EH (cell line): ENCODE data around the gene FARS2.

Experiments used
- DNase-seq: peaks from one replicate; pipeline ENCODE4 v3.0.0-alpha.2; 2015; ENCODE audit warnings: low read depth

The FARS2 gene

GRCh38 chr6:5378331-5378730 is 117.0 kb downstream of the FARS2 start:
- DNase-seq = no peak

- peak; percentile 52 for DNase-seq
Measured at GRCh38 chr6:5379647-5380242, 118.4 kb downstream of the FARS2 start.

DNA sequence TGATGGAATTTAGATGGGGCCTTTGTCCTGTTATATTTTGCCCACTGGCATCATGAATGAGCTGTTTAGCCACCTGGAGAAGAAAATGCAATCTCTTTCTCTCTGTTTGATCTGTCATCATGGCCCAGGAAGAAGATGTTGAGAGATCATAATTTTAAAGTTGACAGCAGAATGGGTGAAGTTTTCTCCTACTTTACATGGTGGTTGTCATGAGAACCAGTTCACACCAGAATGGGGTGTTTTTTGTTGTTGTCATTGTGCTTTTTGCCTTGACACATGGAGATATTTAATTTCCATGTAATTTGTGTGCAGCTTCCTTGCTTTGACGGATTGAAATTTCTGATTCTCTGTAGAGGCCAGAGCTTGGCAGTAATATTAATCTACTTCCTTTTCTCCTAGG is 122.5 kb downstream of the FARS2 start:
- no peak for DNase-seq

- DNase-seq = no peak
Measured at GRCh38 chr6:5384276-5384675, 123.0 kb downstream of the FARS2 start.

DNA sequence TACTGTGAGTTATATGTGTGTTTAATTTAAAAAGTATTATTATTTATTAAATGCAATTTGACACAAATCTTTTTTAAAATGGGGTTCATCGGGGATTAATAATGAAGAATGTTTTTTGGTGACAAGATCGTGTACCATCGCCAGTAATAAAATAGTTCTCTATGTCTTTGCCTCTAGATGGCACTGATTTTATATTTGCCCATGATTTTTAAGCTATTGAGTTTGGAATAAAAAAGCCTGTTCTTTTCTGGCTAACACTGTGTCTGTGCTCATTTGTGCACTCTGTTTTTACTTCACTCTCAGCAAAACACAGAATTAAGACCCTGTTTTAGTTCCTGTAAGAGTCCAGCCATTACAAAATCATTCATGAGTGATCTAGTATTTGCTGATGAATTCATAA is 127.0 kb downstream of the FARS2 start:
- no peak for DNase-seq

GRCh38 chr6:5389086-5389745 is 127.9 kb downstream of the FARS2 start:
- DNase-seq = peak; percentile 37

- DNase-seq = no peak
Measured at GRCh38 chr6:5390177-5390576, 128.9 kb downstream of the FARS2 start.

DNA sequence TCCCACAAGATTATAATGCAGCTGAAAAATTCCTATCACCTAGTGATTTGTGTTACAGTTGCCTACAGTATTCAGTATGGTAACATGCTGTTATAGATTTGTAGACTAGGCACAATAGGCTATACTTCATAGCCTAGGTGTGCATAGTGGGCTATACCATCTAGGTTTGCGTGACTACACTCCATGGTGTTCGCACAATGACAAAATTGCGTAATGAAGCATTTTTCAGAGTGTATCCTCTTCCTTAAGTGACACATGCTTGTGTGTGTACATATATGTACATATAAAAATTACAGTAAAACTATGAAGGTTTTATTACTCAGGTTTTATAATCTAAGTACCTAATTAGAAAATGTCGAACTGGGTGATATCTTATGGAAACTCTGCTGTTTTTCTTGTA is 133.0 kb downstream of the FARS2 start:
- DNase-seq = no peak

- no peak for DNase-seq
Measured at GRCh38 chr6:5395719-5396118, 134.4 kb downstream of the FARS2 start.

- peak; percentile 60 for DNase-seq
Measured at GRCh38 chr6:5398530-5398929, 137.2 kb downstream of the FARS2 start.

- DNase-seq = no peak
Measured at GRCh38 chr6:5399391-5399790, 138.1 kb downstream of the FARS2 start.

DNA sequence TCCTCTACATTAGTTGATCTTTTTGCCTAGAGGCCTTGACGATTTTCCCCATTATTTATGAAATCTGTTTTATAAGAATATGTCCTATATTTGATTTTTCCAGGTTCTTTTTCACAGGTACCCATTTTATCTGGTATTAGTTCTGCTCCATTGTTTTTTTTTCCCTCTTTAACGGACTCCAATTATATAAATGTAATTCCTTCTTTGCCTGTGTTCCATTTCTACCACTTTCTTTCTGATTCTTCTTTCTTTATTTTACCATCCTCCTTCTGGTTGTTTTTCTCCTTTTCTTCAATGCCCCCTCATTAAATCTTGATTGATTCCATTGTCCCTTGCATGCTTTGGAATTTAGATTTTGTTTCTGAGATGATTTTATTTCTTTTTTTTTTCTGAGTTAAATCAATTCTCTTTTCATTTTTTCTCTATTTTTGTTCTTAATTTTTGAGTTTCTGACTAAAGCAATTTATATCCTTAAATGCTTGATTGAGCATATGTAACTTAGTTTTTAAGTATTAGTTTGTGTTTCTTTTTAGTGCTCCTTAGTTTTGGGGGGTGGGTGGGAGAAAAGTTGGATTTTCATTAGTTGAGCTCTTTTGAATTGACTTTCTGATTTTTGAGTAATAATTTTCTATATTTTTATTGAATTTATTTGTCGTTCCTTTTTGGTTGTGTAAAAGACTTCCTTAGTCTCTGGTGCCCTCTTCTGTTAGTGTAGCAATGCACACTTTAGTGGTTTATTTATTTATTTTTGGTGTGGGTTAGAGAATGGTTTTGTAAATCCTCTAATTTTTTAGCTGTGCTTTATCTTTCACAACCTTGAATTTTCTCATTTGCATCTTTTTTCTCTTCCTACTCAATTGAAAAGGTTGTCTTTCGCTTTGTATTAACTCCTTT is 140.8 kb downstream of the FARS2 start:
- peak; percentile 40 for DNase-seq

GRCh38 chr6:5403076-5403475 is 141.8 kb downstream of the FARS2 start:
- DNase-seq = no peak

GRCh38 chr6:5403609-5404008 is 142.3 kb downstream of the FARS2 start:
- peak; percentile 51 for DNase-seq

- DNase-seq = no peak
Measured at GRCh38 chr6:5405976-5406375, 144.7 kb downstream of the FARS2 start.

GRCh38 chr6:5411414-5411813 is 150.1 kb downstream of the FARS2 start:
- DNase-seq = no peak

GRCh38 chr6:5412017-5412416 is 150.7 kb downstream of the FARS2 start:
- DNase-seq = no peak

- no peak for DNase-seq
Measured at GRCh38 chr6:5412663-5413062, 151.3 kb downstream of the FARS2 start.

- DNase-seq = no peak
Measured at GRCh38 chr6:5416250-5416649, 154.9 kb downstream of the FARS2 start.

DNA sequence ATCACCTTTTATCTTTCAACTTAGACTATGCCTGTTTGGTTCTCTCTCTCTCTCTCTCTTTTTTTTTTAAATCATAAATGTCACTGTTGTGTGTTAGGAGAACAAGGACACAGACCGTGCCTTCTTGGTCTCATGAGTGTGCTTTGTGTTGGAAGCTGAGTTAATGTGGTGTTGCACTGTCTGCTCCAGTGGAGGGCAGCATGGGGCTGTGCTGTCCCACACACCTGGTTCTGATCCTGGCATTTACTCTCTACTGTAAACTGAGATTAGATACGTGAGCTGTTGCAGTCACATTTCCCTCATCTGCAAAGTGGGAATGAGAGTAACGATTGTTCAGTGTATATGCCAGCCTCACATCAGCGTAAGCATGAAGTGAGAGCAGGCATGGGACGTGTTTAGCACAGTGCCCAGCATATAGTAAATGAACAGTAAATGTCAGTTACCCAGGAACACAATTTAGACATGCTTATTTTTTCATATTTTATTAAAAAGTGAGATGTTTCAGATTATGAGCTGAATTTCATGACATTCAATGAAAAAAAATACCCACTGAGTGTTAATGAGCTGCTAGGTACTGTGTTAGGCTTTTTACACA is 161.1 kb downstream of the FARS2 start:
- peak; percentile 58 for DNase-seq

DNA sequence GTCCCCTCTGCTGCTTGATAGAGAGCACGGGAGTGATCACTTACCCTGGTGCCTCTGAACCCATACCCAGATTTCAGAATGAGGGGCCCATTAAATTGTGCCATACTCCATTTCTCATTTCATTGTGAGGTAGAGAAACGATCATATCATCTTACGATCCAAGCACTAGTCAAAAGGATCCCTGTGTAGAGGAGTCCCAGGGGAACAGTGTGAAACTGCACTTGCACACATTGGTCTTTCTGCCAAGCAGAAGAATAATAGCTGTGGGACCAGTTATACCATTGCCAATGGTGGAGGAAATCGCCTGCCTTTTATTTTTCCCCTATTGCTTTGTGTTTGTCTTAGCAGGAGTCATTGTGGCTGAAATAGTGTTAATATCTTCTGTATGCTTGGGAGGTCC is 161.9 kb downstream of the FARS2 start:
- no peak for DNase-seq

GRCh38 chr6:5424726-5425125 is 163.4 kb downstream of the FARS2 start:
- peak; percentile 17 for DNase-seq

DNA sequence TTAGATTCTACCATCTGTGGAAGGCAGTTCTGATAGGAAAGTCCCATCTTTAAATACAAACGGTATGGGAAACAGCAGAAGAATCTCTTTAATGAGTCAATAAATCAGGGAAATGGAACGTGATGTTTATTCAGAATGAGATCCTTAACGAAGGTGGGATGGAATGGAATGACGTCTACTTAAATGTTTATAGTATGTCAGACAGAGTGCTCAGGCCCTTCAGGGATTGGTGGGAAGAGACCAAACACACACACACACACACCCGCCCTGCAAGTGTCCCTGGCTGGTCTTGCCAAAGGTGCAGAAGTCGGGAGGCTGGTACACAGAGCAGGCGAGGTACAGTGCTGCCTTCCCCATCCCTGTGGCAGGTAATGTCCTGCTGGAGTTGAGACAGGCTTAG is 164.0 kb downstream of the FARS2 start:
- peak; percentile 38 for DNase-seq
